Measurements from ENCODE around the gene CDH20. TPM values are rescaled to one million over a fixed set of nuclear protein-coding genes. Genes with fewer than 3 reads are reported as not detected.

CDH20 gene
- total and polyA plus RNA-seq, 2 of the 4 experiments (the other 2 are of a cell fraction) = not detected

- no peak overlapping the region for H2BK5ac ChIP-seq (ENCODE audit: low read depth, low read length, poor library complexity, severe bottlenecking)
- H4K5ac ChIP-seq (ENCODE audit: low read depth, low read length) = no peak overlapping the region
- no TSS peak for BruUV-seq (replicated peaks)
- H2AK5ac ChIP-seq (ENCODE audit: low read depth, low read length) = no peak overlapping the region
- H2AFZ ChIP-seq (replicated peaks; ENCODE audit: low read length, poor library complexity) = no peak overlapping the region
- H3K27ac ChIP-seq (ENCODE audit: insufficient read depth, low read length) = no peak overlapping the region
- H2BK120ac ChIP-seq (ENCODE audit: low read depth, low read length) = no peak overlapping the region
- no peak overlapping the region for H2BK20ac ChIP-seq (ENCODE audit: low read depth, low read length)
- no peak overlapping the region for H2AK9ac ChIP-seq (replicated peaks; ENCODE audit: low read depth, low read length, poor library complexity)
- H2BK15ac ChIP-seq (ENCODE audit: low read depth, low read length) = no peak overlapping the region
- peak; percentile 12 for DNase-seq
- no peak overlapping the region for H3K4ac ChIP-seq (ENCODE audit: low read depth, low read length)
- H3K56ac ChIP-seq (ENCODE audit: extremely low read depth, insufficient read depth, low read length) = no peak overlapping the region
- H4K20me1 ChIP-seq (ENCODE audit: insufficient read depth, low read length) = no peaks in the 10 kb centered on the region
- no peak overlapping the region for H4K91ac ChIP-seq (ENCODE audit: insufficient read depth, low read depth, low read length)
- H3K4me3 ChIP-seq (ENCODE audit: insufficient read depth, low read depth, low read length) = no peak overlapping the region
- H3K4me2 ChIP-seq (ENCODE audit: low read depth, low read length) = no peak overlapping the region
- in situ Hi-C loops (cut with MboI; ENCODE audit: low sequenced_read_pairs) = no loop called here
- no peaks in the 10 kb centered on the region for H3K4me1 ChIP-seq (ENCODE audit: control insufficient read depth, insufficient read depth, low read length)
- dilution Hi-C loops (cut with HindIII; ENCODE audit: low sequenced_read_pairs, unreplicated experiment) = no loop called here
- H3K9me1 ChIP-seq (ENCODE audit: insufficient read depth, low read length) = no peaks in the 10 kb centered on the region
- H3K18ac ChIP-seq (ENCODE audit: low read depth, low read length) = no peak overlapping the region
- no peaks in the 10 kb centered on the region for H3K79me1 ChIP-seq (ENCODE audit: low read depth in 1 of 2, low read length in 2 of 2)
- intact Hi-C loops (cut with micrococcal nuclease) = no loop called here
- POLR2A ChIA-PET (ENCODE audit: unreplicated experiment) = no interaction called here
- TF ChIP-seq CTCF (conservative IDR thresholded peaks at IDR 0.05; ENCODE audit: low read depth, low read length) (no peak), MAFK (IDR thresholded peaks at IDR 0.05; ENCODE audit: low read depth, low read length) (no peak), BHLHE40 (IDR thresholded peaks at IDR 0.05; ENCODE audit: low read depth, low read length) (no peak), RFX5 (IDR thresholded peaks at IDR 0.05; ENCODE audit: low read depth, low read length) (no peak), POLR2A (IDR thresholded peaks at IDR 0.05; ENCODE audit: low read depth, low read length) (no peak), RAD21 (IDR thresholded peaks at IDR 0.05; ENCODE audit: low read length) (no peak), NFE2L2 (IDR thresholded peaks at IDR 0.05; ENCODE audit: low read depth, low read length) (no peak), FOS (IDR thresholded peaks at IDR 0.05; ENCODE audit: low read depth, low read length) (no peak), USF2 (IDR thresholded peaks at IDR 0.05; ENCODE audit: low read depth, low read length) (no peak), CHD1 (IDR thresholded peaks at IDR 0.05; ENCODE audit: low read depth, low read length) (no peak), SMC3 (IDR thresholded peaks at IDR 0.05; ENCODE audit: low read depth, low read length) (no peak), ELK1 (IDR thresholded peaks at IDR 0.05; ENCODE audit: borderline replicate concordance, low read depth, low read length) (no peak), CEBPB (IDR thresholded peaks at IDR 0.05; ENCODE audit: low read depth, low read length) (no peak), RCOR1 (IDR thresholded peaks at IDR 0.05; ENCODE audit: insufficient replicate concordance, low read length) (no peak), MXI1 (IDR thresholded peaks at IDR 0.05; ENCODE audit: borderline replicate concordance, low read depth, low read length) (no peak), MAZ (IDR thresholded peaks at IDR 0.05; ENCODE audit: borderline replicate concordance, low read depth, low read length) (no peak)
- H3K9ac ChIP-seq (ENCODE audit: low read depth, low read length) = no peak overlapping the region
- ATAC-seq (ENCODE audit: low read depth) = no peak
- no peaks in the 10 kb centered on the region for H3K27me3 ChIP-seq (ENCODE audit: control insufficient read depth, insufficient read depth, low read length)
- no peak overlapping the region for H3K14ac ChIP-seq (replicated peaks; ENCODE audit: low read depth, low read length)
- 33% methylated on average over 1 of the region's 2 CpGs; no CpG with 5 or more reads in 1 of the 2 experiments for WGBS, 2 experiments (ENCODE audit: extremely low coverage in 2 of 2, insufficient read length in 1 of 2)
- no peak overlapping the region for H3K23ac ChIP-seq (ENCODE audit: low read depth, low read length)
- no peak overlapping the region for H4K8ac ChIP-seq (ENCODE audit: low read depth in 2 of 2, low read length in 2 of 2)
- CTCF ChIA-PET = no interaction called here
- no peaks in the 10 kb centered on the region for H3K36me3 ChIP-seq (ENCODE audit: control insufficient read depth, insufficient read depth, low read length)
- no peaks in the 10 kb centered on the region for H3K9me3 ChIP-seq (ENCODE audit: control insufficient read depth, insufficient read depth, low read length)
Observed at GRCh38 chr18:61388010-61388409, 54.8 kb downstream of the CDH20 start.
